GM19468 (cell line): ENCODE results near the gene SPSB1.

ENCODE experiments used
- ATAC-seq: cut with Tn5 transposase; IDR thresholded peaks from one replicate; pipeline ENCODE4 v1.9.1; 2021; ENCODE audit warnings: mild to moderate bottlenecking, moderate library complexity, moderate number of reproducible peaks; ENCODE audit not compliant: unreplicated experiment; ENCODE audit errors: extremely low read depth

SPSB1 gene

GRCh38 chr1:9404117-9404914, 111.6 kb downstream of the SPSB1 start:
- ATAC-seq, result no peak

GRCh38 chr1:9406111-9406510, 113.4 kb downstream of the SPSB1 start:
- no peak for ATAC-seq

- no peak for ATAC-seq
These were observed 118.1 kb downstream of the SPSB1 start for GRCh38 chr1:9410737-9411297.

GRCh38 chr1:9413071-9413876, 120.6 kb downstream of the SPSB1 start:
- peak; percentile 47 for ATAC-seq

- no peak for ATAC-seq
These were observed 121.2 kb downstream of the SPSB1 start for GRCh38 chr1:9413877-9414213.

GRCh38 chr1:9416506-9416905, 123.8 kb downstream of the SPSB1 start:
- no peak for ATAC-seq

- ATAC-seq, result no peak
These were observed 124.3 kb downstream of the SPSB1 start for GRCh38 chr1:9416918-9417500.

- ATAC-seq, result no peak
These were observed 125.0 kb downstream of the SPSB1 start for GRCh38 chr1:9417695-9418094.

GRCh38 chr1:9418851-9419250, 126.2 kb downstream of the SPSB1 start:
- no peak for ATAC-seq
